Activated naive CD8-positive, alpha-beta T cell (primary cell): ENCODE measurements around the gene CCDC61.

ENCODE experiments used
- H3K27ac Mint-ChIP-seq: one replicate; pipeline ENCODE4 v1.8.0; 2021; ENCODE audit warnings: mixed read lengths
- H3K27me3 Mint-ChIP-seq: one replicate; pipeline ENCODE4 v1.8.0; 2021; ENCODE audit warnings: mixed read lengths
- H3K36me3 Mint-ChIP-seq: one replicate; pipeline ENCODE4 v1.8.0; 2021; ENCODE audit warnings: mixed read lengths
- H3K4me1 Mint-ChIP-seq: one replicate; pipeline ENCODE4 v1.8.0; 2021; ENCODE audit warnings: low read depth, mixed read lengths
- H3K4me3 Mint-ChIP-seq: one replicate; pipeline ENCODE4 v1.8.0; 2021; ENCODE audit warnings: mild to moderate bottlenecking, mixed read lengths
- H3K9me3 Mint-ChIP-seq: one replicate; pipeline ENCODE4 v1.8.0; 2021; ENCODE audit warnings: low read depth, mixed read lengths

Gene CCDC61

DNA sequence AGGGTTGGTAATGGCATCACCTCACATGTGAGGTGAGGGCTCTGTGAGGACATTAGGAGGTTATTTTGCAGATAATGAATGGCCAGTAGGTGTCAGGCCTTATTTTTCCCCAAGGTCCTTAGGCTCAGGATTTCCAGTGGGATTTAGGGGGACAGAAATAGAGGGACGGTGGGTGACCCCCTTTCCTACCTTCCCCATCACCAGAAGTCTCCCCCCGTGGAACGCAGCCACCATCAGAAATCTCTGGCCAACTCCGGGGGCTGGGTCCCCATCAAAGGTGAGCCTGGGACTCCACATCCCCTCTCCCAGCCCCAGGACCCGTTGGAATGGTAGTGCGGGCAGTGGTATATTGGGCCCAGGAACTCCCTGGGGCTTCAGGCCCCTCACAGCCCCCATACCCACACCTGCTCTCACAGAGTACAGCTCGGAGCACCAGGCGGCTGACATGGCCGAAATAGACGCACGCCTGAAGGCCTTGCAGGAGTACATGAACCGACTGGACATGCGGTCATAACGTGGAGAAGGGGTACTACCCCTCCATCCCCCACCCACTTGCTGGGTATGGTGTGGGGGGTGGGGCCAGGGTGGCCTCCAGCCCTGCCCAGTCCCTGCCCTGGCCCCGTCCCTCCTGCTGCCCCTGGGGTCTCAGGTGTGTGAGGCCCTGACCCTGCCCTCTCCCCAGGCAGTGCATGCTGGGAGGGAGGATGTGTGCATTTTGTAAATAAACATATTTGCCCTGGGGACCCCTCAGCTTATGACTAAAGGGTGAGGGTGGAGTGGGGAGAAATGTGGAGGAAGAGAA, 22.8 kb downstream of the CCDC61 start:
- Mint-ChIP-seq H3K4me3 (no peak overlapping the region), H3K27ac (no peak overlapping the region), H3K9me3 (no peaks in the 10 kb centered on the region), H3K4me1 (peaks cover 16% of the 10 kb centered on the region), H3K27me3 (peaks cover 8% of the 10 kb centered on the region), H3K36me3 (peaks cover 3% of the 10 kb centered on the region)

DNA sequence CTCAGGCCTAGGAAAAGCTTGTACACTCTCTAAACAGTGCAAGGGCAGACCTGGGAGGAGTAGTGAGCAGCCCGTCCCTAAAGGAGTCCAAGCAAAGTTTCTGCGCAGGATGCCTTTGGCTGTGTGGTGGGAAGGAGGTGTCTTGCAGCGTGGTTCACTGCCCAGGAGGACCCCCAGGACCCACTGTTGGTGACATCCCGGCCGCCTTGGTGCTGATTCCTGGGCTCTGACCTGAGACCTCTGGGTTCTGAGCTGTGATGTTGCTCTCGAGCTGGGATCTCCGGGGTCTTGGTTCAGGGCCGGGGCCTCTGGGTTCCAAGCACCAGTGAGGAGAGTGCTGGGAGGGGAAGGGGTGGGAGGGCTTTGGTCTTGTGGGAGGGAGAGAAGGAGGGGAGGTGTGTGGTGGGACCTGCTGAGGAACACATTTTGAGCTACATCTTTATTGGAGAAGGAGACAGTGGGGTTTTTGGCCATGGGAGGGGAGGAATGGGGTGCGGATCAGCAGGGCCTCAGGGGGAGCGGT, 23.5 kb downstream of the CCDC61 start:
- peaks cover 11% of the 10 kb centered on the region for H3K27me3 Mint-ChIP-seq
- H3K27ac Mint-ChIP-seq = no peak overlapping the region
- no peaks in the 10 kb centered on the region for H3K9me3 Mint-ChIP-seq
- H3K36me3 Mint-ChIP-seq = peaks cover 3% of the 10 kb centered on the region
- no peak overlapping the region for H3K4me3 Mint-ChIP-seq
- peaks cover 18% of the 10 kb centered on the region for H3K4me1 Mint-ChIP-seq

DNA sequence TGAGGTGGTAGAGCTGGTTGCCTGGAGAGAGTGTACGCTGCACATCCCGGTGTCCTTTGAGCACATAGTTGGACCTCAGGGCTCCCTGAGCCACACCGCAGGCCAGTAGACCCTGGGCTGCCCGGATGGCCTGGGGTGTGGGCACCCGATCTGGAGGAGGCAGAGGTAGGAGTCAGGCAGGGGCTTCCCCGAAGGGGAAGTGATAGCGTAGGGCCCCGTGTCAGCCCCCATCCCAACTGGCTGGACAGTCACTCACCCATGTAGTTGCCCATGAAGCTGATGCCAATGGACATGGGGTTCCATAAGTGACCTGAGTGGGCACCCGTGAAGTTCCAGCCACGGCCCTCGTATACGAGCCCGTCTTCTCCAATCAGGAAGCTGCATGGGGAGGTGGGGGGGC, 24.0 kb downstream of the CCDC61 start:
- Mint-ChIP-seq H3K27me3 (peaks cover 15% of the 10 kb centered on the region), H3K4me1 (peaks cover 18% of the 10 kb centered on the region), H3K4me3 (no peak overlapping the region), H3K36me3 (peaks cover 2% of the 10 kb centered on the region), H3K9me3 (no peaks in the 10 kb centered on the region), H3K27ac (no peak overlapping the region)

DNA sequence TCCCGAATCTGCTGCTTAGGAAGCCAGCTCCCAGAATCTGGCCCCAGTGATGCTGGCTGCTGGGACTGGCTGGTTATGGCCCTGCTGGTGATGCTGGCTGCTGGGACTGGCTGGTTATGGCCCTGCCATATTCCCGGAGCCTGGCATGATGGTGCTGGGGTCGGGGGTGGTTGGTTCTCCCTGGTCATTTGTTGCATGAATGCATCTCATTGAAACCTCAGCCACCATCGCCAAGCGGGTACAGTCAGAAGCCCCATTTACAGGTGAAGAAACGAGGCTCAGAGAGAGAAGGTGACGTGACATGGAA, 25.5 kb downstream of the CCDC61 start:
- Mint-ChIP-seq H3K27me3 (peaks cover 9% of the 10 kb centered on the region), H3K36me3 (no peaks in the 10 kb centered on the region), H3K4me3 (no peak overlapping the region), H3K4me1 (peaks cover 13% of the 10 kb centered on the region), H3K27ac (no peak overlapping the region), H3K9me3 (no peaks in the 10 kb centered on the region)

GRCh38 chr19:46021531-46022041, 26.3 kb downstream of the CCDC61 start:
- H3K4me1 Mint-ChIP-seq = peaks cover 17% of the 10 kb centered on the region
- H3K4me3 Mint-ChIP-seq = no peak overlapping the region
- H3K27me3 Mint-ChIP-seq = peaks cover 9% of the 10 kb centered on the region
- no peak overlapping the region for H3K27ac Mint-ChIP-seq
- H3K9me3 Mint-ChIP-seq = peaks cover 4% of the 10 kb centered on the region
- H3K36me3 Mint-ChIP-seq = peaks cover 1% of the 10 kb centered on the region

DNA sequence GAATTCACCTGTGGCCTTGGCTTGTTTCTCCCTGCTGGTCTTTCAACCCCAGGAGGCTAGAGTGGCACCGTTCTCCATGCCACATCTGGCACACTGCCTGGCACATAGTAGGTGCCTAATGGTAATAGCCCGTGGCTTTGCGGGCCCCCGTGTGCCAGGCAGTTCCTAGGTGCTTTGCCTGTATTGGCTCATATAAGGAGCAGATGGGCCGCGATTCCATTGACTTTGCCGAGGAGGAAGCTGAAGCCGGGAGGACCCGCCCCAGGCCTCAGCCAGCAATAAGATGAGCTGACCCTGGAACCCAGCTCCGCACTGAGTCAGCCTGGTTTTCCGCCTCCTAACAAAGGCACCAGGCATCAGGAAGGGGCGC, 26.8 kb downstream of the CCDC61 start:
- peaks cover 18% of the 10 kb centered on the region for H3K4me1 Mint-ChIP-seq
- H3K36me3 Mint-ChIP-seq = peaks cover 2% of the 10 kb centered on the region
- H3K27ac Mint-ChIP-seq = no peak overlapping the region
- H3K27me3 Mint-ChIP-seq = peaks cover 9% of the 10 kb centered on the region
- no peak overlapping the region for H3K4me3 Mint-ChIP-seq
- H3K9me3 Mint-ChIP-seq = peaks cover 4% of the 10 kb centered on the region

- H3K27me3 Mint-ChIP-seq = peaks cover 9% of the 10 kb centered on the region
- H3K9me3 Mint-ChIP-seq = peaks cover 4% of the 10 kb centered on the region
- no peak within 1 kb of the TSS for H3K27ac Mint-ChIP-seq
- peaks cover 2% of the 10 kb centered on the region for H3K36me3 Mint-ChIP-seq
- H3K4me3 Mint-ChIP-seq = no peak within 1 kb of the TSS
- H3K4me1 Mint-ChIP-seq = peaks cover 18% of the 10 kb centered on the region
Observed at GRCh38 chr19:46022431-46023310, 27.4 kb downstream of the CCDC61 start, which contains the start of gene PGLYRP1. Gene PGLYRP1 (minus strand): TSS chr19:46023053. CDS start chr19:46023021, 32 bp downstream.

- Mint-ChIP-seq H3K27me3 (peaks cover 9% of the 10 kb centered on the region), H3K27ac (no peak overlapping the region), H3K9me3 (peaks cover 4% of the 10 kb centered on the region), H3K4me3 (no peak overlapping the region), H3K4me1 (peaks cover 18% of the 10 kb centered on the region), H3K36me3 (peaks cover 2% of the 10 kb centered on the region)
Observed at GRCh38 chr19:46023311-46023779, 28.1 kb downstream of the CCDC61 start.

DNA sequence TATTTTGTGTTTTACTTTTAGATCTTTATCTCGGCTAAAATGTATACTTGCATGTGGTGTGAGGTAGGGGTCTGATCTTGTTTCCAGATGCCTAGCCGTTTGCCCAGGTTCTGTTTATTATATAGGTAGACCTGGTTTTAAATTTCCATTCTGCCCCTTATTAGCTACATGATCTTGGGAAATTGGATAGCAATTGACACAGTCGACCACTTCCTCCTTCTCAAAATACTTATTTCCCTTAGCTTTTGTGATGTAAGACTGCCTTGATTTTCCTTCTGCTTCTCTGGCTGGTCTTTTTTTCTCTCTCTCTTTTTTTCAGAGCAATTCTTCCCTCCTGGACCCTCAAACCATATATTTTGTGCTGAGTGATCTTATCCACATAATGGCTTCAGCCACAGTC, 30.6 kb downstream of the CCDC61 start:
- Mint-ChIP-seq H3K27me3 (peaks cover 13% of the 10 kb centered on the region), H3K4me1 (peaks cover 20% of the 10 kb centered on the region), H3K9me3 (peaks cover 4% of the 10 kb centered on the region)

GRCh38 chr19:46030812-46031550, 35.7 kb downstream of the CCDC61 start:
- Mint-ChIP-seq H3K4me1 (peaks cover 12% of the 10 kb centered on the region), H3K4me3 (no peak overlapping the region), H3K9me3 (peaks cover 2% of the 10 kb centered on the region), H3K27me3 (peaks cover 6% of the 10 kb centered on the region), H3K27ac (no peak overlapping the region), H3K36me3 (peaks cover 4% of the 10 kb centered on the region)

More for the DNA sequence above, 30.6 kb downstream of the CCDC61 start:
- Mint-ChIP-seq H3K27ac (no peak overlapping the region), H3K36me3 (peaks cover 2% of the 10 kb centered on the region), H3K4me3 (no peak overlapping the region)

GRCh38 chr19:46031781-46032596, 36.7 kb downstream of the CCDC61 start:
- Mint-ChIP-seq H3K9me3 (no peaks in the 10 kb centered on the region), H3K4me3 (no peak overlapping the region), H3K4me1 (peaks cover 2% of the 10 kb centered on the region), H3K27ac (no peak overlapping the region), H3K27me3 (peaks cover 6% of the 10 kb centered on the region), H3K36me3 (peaks cover 2% of the 10 kb centered on the region)

GRCh38 chr19:46032597-46033025, 37.3 kb downstream of the CCDC61 start:
- peaks cover 2% of the 10 kb centered on the region for H3K4me1 Mint-ChIP-seq
- H3K27ac Mint-ChIP-seq = no peak overlapping the region
- no peaks in the 10 kb centered on the region for H3K9me3 Mint-ChIP-seq
- H3K36me3 Mint-ChIP-seq = peaks cover 2% of the 10 kb centered on the region
- H3K4me3 Mint-ChIP-seq = no peak overlapping the region
- H3K27me3 Mint-ChIP-seq = peaks cover 6% of the 10 kb centered on the region

DNA sequence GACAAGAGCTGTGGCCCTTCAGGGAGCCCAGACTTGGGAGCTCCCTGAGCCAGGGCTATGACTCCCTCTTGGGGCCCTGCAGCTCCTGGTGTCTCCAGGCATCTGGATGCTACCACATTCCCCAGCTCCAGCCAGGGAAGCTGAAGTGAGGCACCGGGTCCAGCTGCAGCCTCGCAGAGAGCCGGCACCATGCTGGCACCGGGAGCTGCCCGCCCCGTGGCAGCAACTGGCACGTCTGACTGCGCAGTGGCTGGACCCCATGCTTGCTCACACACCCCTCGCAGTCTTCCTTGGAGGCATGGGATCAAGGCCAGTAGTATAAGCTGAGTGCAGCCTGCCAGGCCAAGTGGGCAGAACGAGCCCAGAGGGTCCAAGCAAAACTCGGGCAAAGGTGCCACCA, 38.1 kb downstream of the CCDC61 start:
- peaks cover 6% of the 10 kb centered on the region for H3K27me3 Mint-ChIP-seq
- H3K4me3 Mint-ChIP-seq = no peak overlapping the region
- peaks cover 2% of the 10 kb centered on the region for H3K36me3 Mint-ChIP-seq
- no peaks in the 10 kb centered on the region for H3K9me3 Mint-ChIP-seq
- peaks cover 2% of the 10 kb centered on the region for H3K4me1 Mint-ChIP-seq
- H3K27ac Mint-ChIP-seq = no peak overlapping the region

GRCh38 chr19:46035546-46035945, 40.3 kb downstream of the CCDC61 start:
- Mint-ChIP-seq H3K4me3 (no peak overlapping the region), H3K4me1 (no peaks in the 10 kb centered on the region), H3K36me3 (peaks cover 2% of the 10 kb centered on the region), H3K27me3 (peaks cover 4% of the 10 kb centered on the region), H3K27ac (no peak overlapping the region), H3K9me3 (no peaks in the 10 kb centered on the region)
